Germinal center (tissue), 1 donor: ENCODE results near the gene SIRPD.

Source experiments
- DNase-seq: peaks from one replicate; pipeline ENCODE4 v3.0.0; 2012; ENCODE audit warnings: mixed read lengths, low spot score

The SIRPD gene

GRCh38 chr20:1494436-1494835, 63.1 kb downstream of the SIRPD start:
- no peak for DNase-seq

GRCh38 chr20:1493536-1493935, 64.0 kb downstream of the SIRPD start:
- no peak for DNase-seq

DNA sequence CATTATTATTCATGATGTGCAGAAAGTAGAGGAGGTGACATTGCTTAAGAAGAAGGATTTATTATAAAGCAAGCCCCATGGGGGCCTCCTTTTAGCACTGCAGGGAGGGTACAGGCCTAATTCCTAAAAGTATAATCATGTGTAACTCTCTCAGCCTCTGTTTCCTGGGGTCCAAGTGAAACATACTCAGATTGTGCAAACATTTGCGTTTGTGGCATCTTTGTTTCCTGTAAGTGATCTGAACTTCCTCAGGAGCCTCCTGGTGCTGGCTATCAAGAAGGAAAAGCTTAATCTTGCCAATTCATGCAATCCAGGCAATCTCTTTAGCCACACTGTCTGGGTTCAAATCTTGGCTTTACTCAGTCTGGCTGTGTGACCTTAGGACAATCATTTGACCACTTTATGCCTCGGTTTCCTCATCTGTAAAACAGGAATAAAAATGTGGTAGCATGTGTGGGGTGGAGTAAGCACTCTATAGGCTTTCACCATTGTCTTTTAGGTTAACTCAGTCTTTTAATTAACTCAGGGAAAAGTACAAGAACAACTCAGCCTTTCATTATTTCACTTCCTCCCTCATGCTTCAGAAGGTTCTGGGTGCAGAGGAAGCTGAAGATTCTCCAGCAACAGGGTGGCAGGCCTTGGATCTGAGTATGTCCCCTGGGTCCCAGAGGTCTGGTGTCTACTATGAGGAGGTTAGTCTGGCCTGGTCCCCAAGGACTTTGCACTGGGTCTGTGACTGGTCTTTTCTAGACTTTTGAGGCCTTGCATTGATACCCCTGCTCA, 65.5 kb downstream of the SIRPD start:
- DNase-seq, result no peak

GRCh38 chr20:1491281-1491840, 66.1 kb downstream of the SIRPD start, which contains the start of gene SIRPB2:
Gene SIRPB2, minus strand, starts transcription at chr20:1491420. Its CDS starts 61 bp downstream, at chr20:1491359.
- no peak for DNase-seq

GRCh38 chr20:1490643-1491195, 66.8 kb downstream of the SIRPD start:
- DNase-seq, result no peak

DNA sequence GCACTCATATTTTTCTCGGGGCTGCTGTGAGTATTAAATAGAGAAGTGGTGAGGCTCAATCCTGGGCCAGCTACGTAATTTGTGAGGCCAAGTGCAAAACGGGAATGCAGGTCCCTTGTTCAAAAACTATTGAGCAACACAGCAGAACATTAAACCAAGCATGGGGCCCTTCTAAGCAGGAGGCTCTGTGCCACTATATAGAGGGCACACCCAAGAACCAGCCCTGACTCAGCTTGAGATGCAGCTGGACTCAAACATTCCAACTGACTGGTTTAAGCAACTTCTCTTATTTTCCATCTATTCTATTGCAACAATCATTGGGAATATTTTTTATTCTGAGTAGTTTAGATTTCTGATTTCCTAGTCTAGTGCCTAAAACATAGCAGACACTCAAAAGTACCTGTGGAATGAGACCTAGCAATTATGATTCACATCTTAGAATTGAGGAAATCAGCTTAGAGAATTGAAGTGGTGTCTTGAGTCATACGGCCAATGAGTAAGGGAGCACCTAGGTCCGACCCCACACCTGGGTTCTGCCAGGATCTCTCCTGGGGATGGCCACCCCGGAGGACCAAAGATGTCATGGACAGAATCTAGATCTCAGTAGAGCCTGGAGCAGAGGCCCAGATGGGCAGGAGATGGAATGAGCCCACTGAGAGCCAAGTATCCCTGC, 67.6 kb downstream of the SIRPD start:
- DNase-seq, result no peak

GRCh38 chr20:1489325-1489724, 68.2 kb downstream of the SIRPD start:
- no peak for DNase-seq

DNA sequence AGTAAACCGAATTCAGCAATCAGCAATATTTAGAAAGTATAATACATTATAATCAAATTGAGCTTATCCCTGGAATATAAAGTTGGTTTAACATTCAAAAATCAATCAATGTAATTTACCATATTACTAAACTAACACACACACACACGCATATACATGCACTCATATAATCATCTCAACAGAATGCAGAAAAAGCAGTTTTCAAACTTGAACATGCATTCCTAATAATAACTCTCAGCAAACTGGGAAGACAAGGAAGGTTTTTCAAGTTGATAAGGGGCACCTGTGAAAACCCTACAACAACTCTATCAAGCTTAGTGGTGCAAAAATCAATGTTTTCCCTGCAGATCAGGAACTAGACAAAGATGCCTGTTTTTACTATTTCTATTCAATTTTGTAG, 70.9 kb downstream of the SIRPD start:
- DNase-seq, result no peak

GRCh38 chr20:1484438-1485116, 72.9 kb downstream of the SIRPD start:
- no peak for DNase-seq
